ENCODE measurements around the gene HOXD12.

Gene HOXD12

GRCh38 chr2:176151442-176152287 lies 52.1 kb downstream of the HOXD12 start, which contains the start of gene HOXD4:
Gene HOXD4, plus strand, starts transcription at chr2:176151550. Its CDS starts 84 bp downstream, at chr2:176151634.
- no peak for DNase-seq

All from activated CD4-positive, alpha-beta T cell treated with anti-CD3 and anti-CD28 coated beads, Interleukin-2, amount 50 U/mL, for 48 hours (primary cell).